Lower leg skin (tissue), 3 donors: Measurements from ENCODE around the gene MZB1.
"Not testable (repeated sequence)": the region's sequence is repeated elsewhere in the genome, so short reads cannot be mapped to it uniquely, and the experiment has no call there.

Experiments used
- POLR2A ChIP-seq, 2 donors: fragments of 450-650 bp; IDR thresholded peaks; one replicate each; pipeline ENCODE4 v1.6.1; 2016 to 2017; ENCODE audit warnings: antibody characterized with exemption in 2 of 2, mild to moderate bottlenecking in 1 of 2, moderate library complexity in 1 of 2
- TF ChIP-seq, protein P1 (sequence below), 3 donors: fragments of 450-650 bp; IDR thresholded peaks; one replicate each; pipeline ENCODE4 v1.5.1; 2016; ENCODE audit warnings: antibody characterized with exemption in 3 of 3, mild to moderate bottlenecking in 3 of 3, moderate library complexity in 2 of 3

GRCh38 chr5:139345442-139345841 lies 44.3 kb downstream of the MZB1 start:
- TF ChIP-seq, protein P1, sequence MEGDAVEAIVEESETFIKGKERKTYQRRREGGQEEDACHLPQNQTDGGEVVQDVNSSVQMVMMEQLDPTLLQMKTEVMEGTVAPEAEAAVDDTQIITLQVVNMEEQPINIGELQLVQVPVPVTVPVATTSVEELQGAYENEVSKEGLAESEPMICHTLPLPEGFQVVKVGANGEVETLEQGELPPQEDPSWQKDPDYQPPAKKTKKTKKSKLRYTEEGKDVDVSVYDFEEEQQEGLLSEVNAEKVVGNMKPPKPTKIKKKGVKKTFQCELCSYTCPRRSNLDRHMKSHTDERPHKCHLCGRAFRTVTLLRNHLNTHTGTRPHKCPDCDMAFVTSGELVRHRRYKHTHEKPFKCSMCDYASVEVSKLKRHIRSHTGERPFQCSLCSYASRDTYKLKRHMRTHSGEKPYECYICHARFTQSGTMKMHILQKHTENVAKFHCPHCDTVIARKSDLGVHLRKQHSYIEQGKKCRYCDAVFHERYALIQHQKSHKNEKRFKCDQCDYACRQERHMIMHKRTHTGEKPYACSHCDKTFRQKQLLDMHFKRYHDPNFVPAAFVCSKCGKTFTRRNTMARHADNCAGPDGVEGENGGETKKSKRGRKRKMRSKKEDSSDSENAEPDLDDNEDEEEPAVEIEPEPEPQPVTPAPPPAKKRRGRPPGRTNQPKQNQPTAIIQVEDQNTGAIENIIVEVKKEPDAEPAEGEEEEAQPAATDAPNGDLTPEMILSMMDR (IDR thresholded peaks at IDR 0.05), result not testable (repeated sequence)
- not testable (repeated sequence) for TF ChIP-seq POLR2A (IDR thresholded peaks at IDR 0.05)
